ENCODE measurements around the gene IL1A. TPM values are rescaled to one million over a fixed set of nuclear protein-coding genes. Genes with fewer than 3 reads are reported as not detected.

IL1A gene
- total and polyA plus RNA-seq, 10 of the 15 experiments (the other 5 are each of a cell fraction or from before 2014, with no cell fraction given), result 0.10 to 8.7 (median 6.9) TPM

- ChIA-PET POLR2A (interaction anchor here (0.9 to 1.0 kb wide), 2 partner anchors 57 to 126 kb away, joined by 3 read pairs; no protein-coding TSS in a partner anchor), CTCF (interaction anchor here (0.7 to 5.4 kb wide), 8 partner anchors 10 to 726 kb away, joined by 3 to 63 read pairs (median 6); partner anchors contain the start of gene IL1B), SMC1A (ENCODE audit: uncharacterized antibody, unreplicated experiment) (interaction anchor here (0.6 to 4.7 kb wide), 17 partner anchors 11 to 414 kb away, joined by 3 to 23 read pairs (median 3); partner anchors contain the start of gene PSD4), RAD21 (ENCODE audit: unreplicated experiment) (interaction anchor here (0.8 to 4.5 kb wide), 11 partner anchors 8 to 182 kb away, joined by 3 to 24 read pairs (median 7); no protein-coding TSS in a partner anchor)
- DNase-seq (ENCODE audit: low read depth, low spot score), result no peak
- Histone ChIP-seq H3K9me3 (replicated peaks; ENCODE audit: control insufficient read depth, insufficient read depth, low read length) (no peaks in the 10 kb centered on the region), H3K79me2 (ENCODE audit: control insufficient read depth, insufficient read depth, low read length) (peaks cover 22% of the 10 kb centered on the region), H3K9ac (ENCODE audit: control insufficient read depth, insufficient read depth, low read length) (no peak overlapping the region), H3K4me3 (no peak overlapping the region), H3K4me1 (ENCODE audit: control insufficient read depth, insufficient read depth, low read length) (peaks cover under 1% of the 10 kb centered on the region), H3K27ac (ENCODE audit: control insufficient read depth, insufficient read depth) (no peak overlapping the region), H3K27me3 (replicated peaks in 1 of 2; ENCODE audit: control insufficient read depth in 2 of 2, insufficient read depth in 2 of 2, low read length in 1 of 2) (no peaks in the 10 kb centered on the region), H3K36me3 (ENCODE audit: control insufficient read depth in 2 of 2, insufficient read depth in 2 of 2, low read length in 1 of 2) (peaks cover 2 to 12% of the 10 kb centered on the region in 2 experiments; a peak in 3 of 4 replicates), H2AFZ (ENCODE audit: control insufficient read depth, low read depth, low read length) (no peak overlapping the region), H3K4me2 (ENCODE audit: control insufficient read depth, insufficient read depth) (no peak overlapping the region), H4K20me1 (ENCODE audit: control insufficient read depth, insufficient read depth) (no peaks in the 10 kb centered on the region)
- ATAC-seq, result no peak
- no peak for FAIRE-seq
- BruUV-seq (replicated peaks), result no TSS peak
- WGBS (ENCODE audit: insufficient coverage, insufficient replicate concordance, low lambda C conversion rate, missing lambda C conversion rate), result 95% methylated on average over 1 of the region's 1 CpG
- intact Hi-C loops (cut with micrococcal nuclease; ENCODE audit: unreplicated experiment), result no loop called here
- in situ Hi-C loops (cut with MboI), result no loop called here
- TF ChIP-seq SMARCA5 (IDR thresholded peaks at IDR 0.05) (peak; percentile 67; the same call in 1 of the 2 replicates), MEF2A (IDR thresholded peaks at IDR 0.05; ENCODE audit: insufficient read depth, low read depth, low read length) (no peak), ESRRA (IDR thresholded peaks at IDR 0.05; ENCODE audit: low read length) (peak; percentile 79; the same call in 1 of the 2 replicates), SUZ12 (IDR thresholded peaks at IDR 0.05; ENCODE audit: unreplicated experiment) (no peak), NR2F1 (conservative IDR thresholded peaks at IDR 0.05) (peak; percentile 48; the same call in 1 of the 2 replicates), PAX5 (IDR thresholded peaks at IDR 0.05; ENCODE audit: borderline replicate concordance, low read depth, low read length) (no peak), ZNF592 (IDR thresholded peaks at IDR 0.05) (no peak), ZNF384 (IDR thresholded peaks at IDR 0.05; ENCODE audit: borderline replicate concordance, low read depth, low read length) (no peak), ZZZ3 (IDR thresholded peaks at IDR 0.05; ENCODE audit: control insufficient read depth, insufficient read length, low read depth) (no peak), CBX3 (IDR thresholded peaks at IDR 0.05; ENCODE audit: borderline replicate concordance, low read depth) (no peak), MYB (IDR thresholded peaks at IDR 0.05; ENCODE audit: borderline replicate concordance, low read depth, low read length) (no peak), BCLAF1 (IDR thresholded peaks at IDR 0.05) (no peak), STAT3 (IDR thresholded peaks at IDR 0.05; ENCODE audit: low read depth, low read length) (no peak), CBX5 (IDR thresholded peaks at IDR 0.05; ENCODE audit: low read depth) (no peak), IKZF2 (IDR thresholded peaks at IDR 0.05) (no peak), ZNF217 (IDR thresholded peaks at IDR 0.05) (peak; percentile 73; the same call in 1 of the 2 replicates), ATF7 (IDR thresholded peaks at IDR 0.05; ENCODE audit: low read depth) (no peak), MTA3 (IDR thresholded peaks at IDR 0.05; ENCODE audit: borderline replicate concordance, low read length) (no peak), JUNB (IDR thresholded peaks at IDR 0.05) (no peak), SMAD5 (IDR thresholded peaks at IDR 0.05; ENCODE audit: low read depth) (no peak), HDGF (IDR thresholded peaks at IDR 0.05) (no peak)
These were observed 24.1 kb downstream of the IL1A start for GRCh38 chr2:112760149-112760548.

All from GM12878 (cell line).